Activated T-cell treated with anti-CD3 and anti-CD28 coated beads, Interleukin-2, amount 50 U/mL, for 1 hour (primary cell): ENCODE data around the gene CX3CL1.
"Not testable (repeated sequence)": the region's sequence is repeated elsewhere in the genome, so short reads cannot be mapped to it uniquely, and the experiment has no call there.

Source experiments
- DNase-seq: peaks from one replicate; pipeline ENCODE4 v3.0.0-alpha.2; 2020

Gene CX3CL1

DNA sequence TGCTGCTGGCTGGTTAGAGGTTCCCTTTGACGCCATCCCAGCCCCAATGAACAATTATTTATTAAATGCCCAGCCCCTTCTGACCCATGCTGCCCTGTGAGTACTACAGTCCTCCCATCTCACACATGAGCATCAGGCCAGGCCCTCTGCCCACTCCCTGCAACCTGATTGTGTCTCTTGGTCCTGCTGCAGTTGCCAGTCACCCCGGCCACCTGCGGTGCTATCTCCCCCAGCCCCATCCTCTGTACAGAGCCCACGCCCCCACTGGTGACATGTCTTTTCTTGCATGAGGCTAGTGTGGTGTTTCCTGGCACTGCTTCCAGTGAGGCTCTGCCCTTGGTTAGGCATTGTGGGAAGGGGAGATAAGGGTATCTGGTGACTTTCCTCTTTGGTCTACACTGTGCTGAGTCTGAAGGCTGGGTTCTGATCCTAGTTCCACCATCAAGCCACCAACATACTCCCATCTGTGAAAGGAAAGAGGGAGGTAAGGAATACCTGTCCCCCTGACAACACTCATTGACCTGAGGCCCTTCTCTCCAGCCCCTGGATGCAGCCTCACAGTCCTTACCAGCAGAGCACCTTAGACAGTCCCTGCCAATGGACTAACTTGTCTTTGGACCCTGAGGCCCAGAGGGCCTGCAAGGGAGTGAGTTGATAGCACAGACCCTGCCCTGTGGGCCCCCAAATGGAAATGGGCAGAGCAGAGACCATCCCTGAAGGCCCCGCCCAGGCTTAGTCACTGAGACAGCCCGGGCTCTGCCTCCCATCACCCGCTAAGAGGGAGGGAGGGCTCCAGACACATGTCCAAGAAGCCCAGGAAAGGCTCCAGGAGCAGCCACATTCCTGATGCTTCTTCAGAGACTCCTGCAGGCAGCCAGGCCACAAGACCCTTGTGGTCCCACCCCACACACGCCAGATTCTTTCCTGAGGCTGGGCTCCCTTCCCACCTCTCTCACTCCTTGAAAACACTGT, 11.3 kb downstream of the CX3CL1 start:
- DNase-seq: no peak

- DNase-seq: no peak
Measured at GRCh38 chr16:57384248-57385070, 12.2 kb downstream of the CX3CL1 start.

DNA sequence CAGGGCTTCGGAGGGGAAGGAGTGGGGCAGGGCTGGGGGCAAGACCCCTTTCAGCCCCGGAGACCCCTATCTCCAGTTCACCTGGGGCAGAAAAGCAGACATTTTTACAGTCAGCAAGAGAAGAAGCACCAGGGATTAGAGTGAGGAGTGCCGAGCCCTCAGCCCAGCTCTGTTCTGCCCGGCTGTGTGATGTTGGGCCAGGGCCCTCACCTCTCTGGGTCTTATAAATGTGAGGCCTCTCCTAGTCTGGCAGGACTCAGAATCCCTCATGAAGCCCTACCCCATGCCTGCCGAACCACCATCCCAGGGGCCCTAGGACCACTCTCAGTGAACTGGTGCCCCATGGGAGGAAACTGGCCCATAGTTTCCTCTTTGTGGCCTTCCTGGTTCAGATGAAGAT, 12.8 kb downstream of the CX3CL1 start:
- DNase-seq: no peak

DNA sequence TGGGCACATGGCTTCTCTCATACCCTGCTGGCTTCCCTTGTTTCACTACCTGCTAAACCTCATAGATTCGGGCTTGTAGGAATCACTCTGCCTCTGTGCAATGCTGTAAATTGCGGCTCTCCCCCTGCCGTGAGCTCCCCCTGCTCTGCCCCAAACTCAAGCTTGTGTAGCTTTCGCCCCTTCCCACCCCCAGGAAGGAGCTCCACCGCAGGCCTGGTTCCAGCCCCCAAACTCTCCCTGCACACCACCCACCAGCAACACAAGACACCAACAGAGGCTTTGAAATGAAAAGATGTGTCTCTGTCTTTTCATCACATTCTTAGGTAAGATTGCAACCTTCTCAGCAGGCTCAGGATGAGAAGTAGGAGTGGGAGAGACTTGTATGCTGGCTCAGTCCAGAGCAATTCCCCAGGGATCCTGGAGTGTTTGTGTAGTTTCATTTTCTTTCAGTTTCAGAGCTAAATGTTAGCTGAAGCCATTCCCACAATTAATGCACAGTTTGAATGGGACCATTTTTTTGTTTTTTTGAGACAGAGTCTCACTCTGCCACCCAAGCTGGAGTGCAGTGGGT, 14.2 kb downstream of the CX3CL1 start:
- no peak for DNase-seq

- no peak for DNase-seq
Measured at GRCh38 chr16:57387598-57388354, 15.5 kb downstream of the CX3CL1 start.

GRCh38 chr16:57388359-57389086, 16.2 kb downstream of the CX3CL1 start:
- no peak for DNase-seq

GRCh38 chr16:57389087-57389468, 16.8 kb downstream of the CX3CL1 start:
- no peak for DNase-seq

DNA sequence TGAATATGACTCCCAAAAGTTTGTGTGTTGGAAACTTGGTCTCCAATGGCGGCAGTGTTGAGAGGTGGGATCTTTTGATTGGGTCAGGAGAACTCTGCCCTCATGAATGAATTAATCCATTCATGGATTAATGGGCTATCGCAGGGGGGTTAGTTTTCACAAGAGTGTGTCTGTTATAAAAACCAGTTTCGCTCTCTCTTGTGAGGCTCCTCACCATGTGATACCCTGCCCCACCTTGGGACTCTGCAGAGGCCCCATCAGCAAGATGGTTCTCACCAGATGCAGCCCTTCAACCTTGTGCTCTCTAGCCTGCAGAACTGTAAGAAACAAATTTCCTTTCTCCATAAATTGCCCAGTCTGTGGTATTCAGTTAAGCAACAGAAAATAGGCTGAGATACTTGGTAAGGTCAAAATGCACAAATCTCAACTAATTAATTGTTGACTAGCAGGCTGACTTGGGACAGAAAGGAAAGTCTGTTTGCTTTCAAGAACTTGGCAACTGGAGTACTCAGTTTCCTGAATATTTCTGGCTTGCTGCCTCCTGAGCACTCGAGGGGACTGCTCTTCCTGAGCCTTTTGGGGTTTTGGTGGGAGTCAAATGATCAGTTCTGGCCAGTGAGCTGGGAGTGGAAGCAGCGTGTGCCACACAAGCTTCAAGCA, 18.5 kb downstream of the CX3CL1 start:
- DNase-seq: no peak

DNA sequence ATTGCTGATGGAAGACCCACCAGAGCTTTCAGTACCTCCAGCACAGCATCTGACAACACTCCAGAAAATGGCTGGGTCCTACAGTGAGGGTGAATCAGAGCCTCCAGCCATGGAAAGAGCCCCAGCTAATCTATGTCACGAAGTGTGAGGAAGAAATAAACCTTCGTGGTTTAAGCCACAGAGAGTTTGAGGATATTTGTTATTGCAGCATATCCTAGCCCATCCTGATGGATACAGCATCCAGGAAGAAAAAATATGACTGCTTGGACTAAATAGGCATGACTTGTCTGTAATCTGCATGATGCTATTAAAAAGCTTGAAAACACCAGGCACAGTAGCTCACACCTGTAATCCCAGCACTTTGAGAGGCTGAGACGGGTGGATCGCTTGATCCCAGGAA, 19.0 kb downstream of the CX3CL1 start:
- DNase-seq: no peak

- no peak for DNase-seq
Measured at GRCh38 chr16:57391708-57392107, 19.4 kb downstream of the CX3CL1 start.

DNA sequence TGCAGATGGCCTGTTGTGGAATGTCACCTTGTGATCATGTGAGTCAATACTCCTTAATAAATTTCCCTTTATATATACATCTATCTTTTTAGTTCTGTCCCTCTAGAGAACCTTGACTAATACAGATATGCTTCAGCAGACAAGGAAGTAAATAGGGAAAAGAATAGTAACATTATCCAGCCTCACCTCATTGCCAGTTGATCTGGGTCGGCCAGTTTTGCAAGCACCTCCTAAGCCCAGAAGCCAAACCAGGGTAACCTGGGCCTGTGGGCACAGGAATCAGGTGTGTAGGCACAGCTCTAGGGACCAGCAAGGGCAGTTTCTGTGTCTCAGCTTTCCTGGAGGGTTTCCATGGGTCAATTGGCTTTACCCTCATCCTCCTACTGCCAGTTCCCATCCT, 20.4 kb downstream of the CX3CL1 start:
- no peak for DNase-seq

DNA sequence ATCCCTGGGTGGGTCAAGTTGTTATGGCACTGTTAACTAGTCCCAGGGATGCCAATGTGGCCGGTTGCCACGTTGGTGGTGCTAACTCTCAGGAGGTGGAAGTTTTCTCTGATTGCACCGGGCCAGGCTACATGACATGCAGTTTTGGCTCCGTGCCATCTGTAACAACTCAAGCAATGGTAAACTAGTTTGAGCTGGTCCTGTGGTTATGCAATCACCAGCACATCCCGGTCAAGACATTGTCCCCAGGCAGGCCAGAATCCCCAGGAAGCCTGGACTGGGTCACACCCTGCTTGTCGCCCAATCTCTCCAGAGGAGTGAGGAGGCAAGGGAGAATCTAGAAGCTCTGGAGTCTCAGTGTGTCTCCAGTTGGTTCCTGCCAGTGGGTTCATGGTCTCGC, 22.2 kb downstream of the CX3CL1 start:
- no peak for DNase-seq

DNA sequence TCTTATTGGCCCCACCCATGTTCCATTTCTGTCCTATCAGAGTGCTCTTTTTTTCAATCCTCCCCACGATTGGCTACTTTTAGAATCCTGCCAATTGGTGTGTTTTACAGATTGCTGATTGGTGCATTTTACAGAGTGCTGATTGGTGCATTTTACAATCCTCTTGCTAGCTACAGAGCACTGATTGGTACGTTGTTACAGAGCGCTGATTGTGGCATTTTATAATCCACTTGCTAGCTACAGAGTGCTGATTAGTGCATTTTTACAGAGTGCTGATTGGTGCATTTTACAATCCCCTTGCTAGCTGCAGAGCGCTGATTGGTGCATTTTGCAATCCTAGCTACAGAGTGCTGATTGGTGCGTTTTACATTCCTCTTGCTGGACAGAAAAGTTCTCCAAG, 22.7 kb downstream of the CX3CL1 start:
- no peak for DNase-seq

GRCh38 chr16:57396786-57397185, 24.5 kb downstream of the CX3CL1 start:
- no peak for DNase-seq

GRCh38 chr16:57397493-57397892, 25.2 kb downstream of the CX3CL1 start:
- DNase-seq: not testable (repeated sequence)

DNA sequence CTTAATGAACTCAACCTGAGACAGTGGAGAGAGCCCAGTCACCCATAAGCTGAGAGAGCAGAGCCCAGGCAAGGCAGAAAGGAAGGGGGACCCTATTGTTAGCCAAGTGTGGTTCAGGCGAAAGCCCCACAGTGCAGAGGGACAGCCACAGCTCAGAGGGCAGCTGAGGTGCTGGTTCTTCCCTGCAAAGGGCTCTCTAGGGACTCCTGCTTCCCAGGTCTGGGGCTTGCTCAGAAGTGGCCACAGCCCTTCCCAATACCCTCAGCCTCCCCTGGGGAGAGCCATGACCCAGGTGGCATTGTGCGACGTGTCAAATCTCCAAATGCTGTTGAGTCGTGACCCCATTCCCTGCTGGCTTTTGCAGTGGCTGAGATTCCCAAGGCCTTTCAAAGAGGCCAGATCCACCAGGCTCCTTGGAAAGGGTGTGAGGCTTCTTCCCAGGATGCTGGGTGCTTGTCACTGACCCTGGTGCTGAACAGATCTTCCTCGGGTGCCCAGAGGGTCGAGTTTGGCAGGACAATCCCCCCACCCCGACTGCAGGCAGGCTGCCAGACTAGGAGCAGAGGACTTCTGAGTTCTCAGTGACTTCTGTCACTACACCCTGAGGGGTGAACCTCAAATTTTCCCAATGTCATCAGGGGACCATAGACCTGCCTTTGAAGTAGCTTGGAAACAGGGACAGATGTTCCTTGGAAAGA, 29.8 kb downstream of the CX3CL1 start:
- no peak for DNase-seq

- no peak for DNase-seq
Measured at GRCh38 chr16:57403965-57404817, 31.9 kb downstream of the CX3CL1 start, which contains the start of gene CCL17. TSS of gene CCL17 (plus strand) at chr16:57404767. CDS start at chr16:57413933, 9,166 bp downstream.

GRCh38 chr16:57405097-57405496, 32.8 kb downstream of the CX3CL1 start:
- DNase-seq: no peak

DNA sequence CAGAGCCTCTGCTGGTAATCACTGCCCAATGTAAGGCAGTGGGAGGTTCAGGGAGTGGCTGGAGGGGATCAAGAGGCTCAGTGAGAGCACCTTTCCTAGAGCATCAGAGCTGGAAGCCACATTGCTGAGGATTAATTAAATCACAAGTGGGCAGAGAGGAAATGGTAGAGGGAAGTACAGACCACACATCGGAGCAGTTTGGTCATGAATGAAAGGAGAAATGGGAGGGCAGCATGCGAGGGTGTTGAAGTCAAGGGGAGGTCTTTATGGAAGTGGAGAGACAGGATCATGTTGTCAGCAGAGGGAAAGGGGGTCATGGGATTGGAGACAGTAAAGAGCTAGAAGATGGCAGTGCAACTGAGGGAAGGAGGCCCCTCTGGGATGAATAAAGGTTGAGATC, 34.6 kb downstream of the CX3CL1 start:
- DNase-seq: no peak
